Pancreas (tissue), 10 donors: Measurements from ENCODE around the gene KCNQ1OT1. TPM values are rescaled to one million over a fixed set of nuclear protein-coding genes. Genes with fewer than 3 reads are reported as not detected.

Experiments used
- ATAC-seq, 4 donors: fragments of 200-7000 bp; cut with Tn5 transposase; one replicate each; pipeline versions ENCODE4 v1.8.0 to v1.9.1; 2020; ENCODE audit warnings: mild to moderate bottlenecking in 4 of 4, moderate library complexity in 4 of 4
- DNase-seq, 6 donors: peaks; one replicate each; pipeline ENCODE4 v3.0.0-alpha.2; 2020
- FAIRE-seq: peaks from 2 replicates; lab custom pipeline; 2012; peaks lifted over from hg19 to GRCh38; lab: Jason Lieb, UNC
- H3K27ac ChIP-seq, 4 donors: fragments of 200-600 bp; sonication (generic); 1 replicate in 3 of 4; 2 replicates in 1 of 4; pipeline versions ENCODE4 v1.5.0 to v1.8.0; 2020
- H3K27me3 ChIP-seq, 4 donors: fragments of 200-600 bp; one replicate each; pipeline ENCODE4 v1.8.0; 2021
- H3K36me3 ChIP-seq, 3 donors: fragments of 200-600 bp; sonication (generic) in 1 of 3; one replicate each; pipeline versions ENCODE4 v1.5.0 to v1.8.0; 2020 to 2021
- H3K4me1 ChIP-seq, 3 donors: fragments of 200-600 bp; one replicate each; pipeline ENCODE4 v1.8.0; 2021
- H3K4me3 ChIP-seq, 4 donors: fragments of 200-600 bp; sonication (generic) in 2 of 4; one replicate each; pipeline versions ENCODE4 v1.5.0 to v1.8.0; 2020 to 2021
- H3K9me3 ChIP-seq, 4 donors: fragments of 200-600 bp; one replicate each; pipeline ENCODE4 v1.8.0; 2021
- CTCF ChIP-seq, 4 donors: fragments of 200-600 bp; sonication (generic) in 3 of 4; IDR thresholded peaks; one replicate each; pipeline versions ENCODE4 v1.5.0 to v1.8.0; 2021; ENCODE audit warnings: antibody characterized with exemption in 4 of 4
- WGBS, 2 donors: extraction: QIAGEN DNeasy Blood & Tissue Kit; methylation state at CpG; one replicate each; pipeline ENCODE4 v1.1.7; 2013; 5-methylcytosine and 5-hydroxymethylcytosine counted together
- intact Hi-C, 3 donors: fragments of 100-400 bp; cut with DNase I; formaldehyde crosslinking; loops; one replicate each; pipeline versions ENCODE4 v1.11.1 to v1.14.2; 2022
- polyA plus RNA-seq, 2 donors: library from polyadenylated mRNA; stranded (reverse); fragments of 200-250 nt; gene quantifications; one replicate each; pipeline ENCODE4 v1.2.3, GENCODE V29; 2013
- total RNA-seq, 6 donors: library from RNA; stranded (reverse); fragmentation: NEBNext Ultra II Directional in 4 of 6; extraction: Animal tissue kit (Norgen Biotek cat#: 25700) in 4 of 6; gene quantifications; one replicate each; pipeline versions ENCODE4 v1.2.1 to v1.2.4, GENCODE V29; 2021 to 2023
- donor health status: healthy with polysubstance abuse.
- donor health status: DM: no; HTN: no; CAD: no; lungs with moderate emphysema.
- donor health status: DM: no; HTN: no; CAD: no.
- donor health status: control.
- donor health status: control.
- donor health status: Bipolar disorder and iron deficiency.
- donor health status: DM: yes; HTN: yes; CAD: no.
- donor health status: DM: no; HTN: no; CAD: no.
- donor health status: DM: no; HTN: no; CAD: no.
- donor health status: DM: yes; HTN: yes; CAD: no.

KCNQ1OT1 gene
- total and polyA plus RNA-seq, 8 donors = 0.31 to 1.9 (median 1.4) TPM

- intact Hi-C loops = no loop called here
These were observed 116.7 kb downstream of the KCNQ1OT1 start for GRCh38 chr11:2582946-2583604.

GRCh38 chr11:2582351-2582945 is 117.3 kb downstream of the KCNQ1OT1 start:
- ATAC-seq = no peak
- no peaks in the 10 kb centered on the region for H3K4me1 ChIP-seq
- 89 to 90% methylated on average over 12 of the region's 12 CpGs for WGBS, 2 donors
- no peaks in the 10 kb centered on the region for H3K9me3 ChIP-seq
- intact Hi-C loops = no loop called here
- FAIRE-seq = no peak
- no peaks in the 10 kb centered on the region for H3K27me3 ChIP-seq
- H3K4me3 ChIP-seq = no peak overlapping the region
- H3K27ac ChIP-seq = no peak overlapping the region
- H3K36me3 ChIP-seq = no peaks in the 10 kb centered on the region
- no peak for TF ChIP-seq CTCF (IDR thresholded peaks at IDR 0.05)
- DNase-seq = peak in 5 of 6 donors; percentile 7 to 57 (median 33)

More at GRCh38 chr11:2582946-2583604, 116.7 kb downstream of the KCNQ1OT1 start:
- Histone ChIP-seq H3K4me1 (no peaks in the 10 kb centered on the region), H3K36me3 (no peaks in the 10 kb centered on the region), H3K27ac (no peak overlapping the region), H3K9me3 (no peaks in the 10 kb centered on the region), H3K4me3 (no peak overlapping the region), H3K27me3 (no peaks in the 10 kb centered on the region)
- peak in 4 of 6 donors; percentile 8 to 69 (median 34) for DNase-seq
- FAIRE-seq = no peak
- 91 to 93% methylated on average over 33 of the region's 33 CpGs for WGBS, 2 donors
- no peak for TF ChIP-seq CTCF (IDR thresholded peaks at IDR 0.05)
- no peak for ATAC-seq

GRCh38 chr11:2581931-2582350 is 117.9 kb downstream of the KCNQ1OT1 start:
- ATAC-seq (no peak), DNase-seq (peak in 4 of 6 donors; percentile 9 to 60 (median 30)), FAIRE-seq (no peak)
- Histone ChIP-seq H3K9me3 (no peaks in the 10 kb centered on the region), H3K4me3 (no peak overlapping the region), H3K27me3 (no peaks in the 10 kb centered on the region), H3K4me1 (no peaks in the 10 kb centered on the region), H3K27ac (no peak overlapping the region), H3K36me3 (no peaks in the 10 kb centered on the region)
- intact Hi-C loops = no loop called here
- 95 to 97% methylated on average over 17 to 23 of the region's 23 CpGs for WGBS, 2 donors
- no peak for TF ChIP-seq CTCF (IDR thresholded peaks at IDR 0.05)

GRCh38 chr11:2581151-2581930 is 118.5 kb downstream of the KCNQ1OT1 start:
- H3K4me3 ChIP-seq = no peak overlapping the region
- H3K27me3 ChIP-seq = no peaks in the 10 kb centered on the region
- intact Hi-C loops = no loop called here
- H3K36me3 ChIP-seq = no peaks in the 10 kb centered on the region
- TF ChIP-seq CTCF (IDR thresholded peaks at IDR 0.05) = no peak
- H3K9me3 ChIP-seq = no peaks in the 10 kb centered on the region
- H3K27ac ChIP-seq = no peak overlapping the region
- 93 to 96% methylated on average over 21 to 22 of the region's 22 CpGs for WGBS, 2 donors
- FAIRE-seq (no peak), DNase-seq (peak in 3 of 6 donors; percentile 20 to 54 (median 53)), ATAC-seq (no peak)
- H3K4me1 ChIP-seq = no peaks in the 10 kb centered on the region
